Mesothelial cell of epicardium (in vitro differentiated cells): ENCODE data around the gene KRT6C. TPM values are rescaled to one million over a fixed set of nuclear protein-coding genes. Genes with fewer than 3 reads are reported as not detected.
"Not testable (repeated sequence)": the region's sequence is repeated elsewhere in the genome, so short reads cannot be mapped to it uniquely, and the experiment has no call there.

Experiments
- DNase-seq, 2 experiments: peaks; one replicate each; pipeline ENCODE4 v3.0.0; 2021; ENCODE audit warnings: low spot score in 2 of 2; ENCODE audit not compliant: unreplicated experiment in 2 of 2
- H3K27ac Mint-ChIP-seq: 2 replicates; pipeline ENCODE4 v1.8.0; 2021; ENCODE audit warnings: mixed read lengths
- H3K27me3 Mint-ChIP-seq: 2 replicates; pipeline ENCODE4 v1.8.0; 2021; ENCODE audit warnings: low read depth, mixed read lengths
- H3K36me3 Mint-ChIP-seq: 2 replicates; pipeline ENCODE4 v1.8.0; 2021; ENCODE audit warnings: mixed read lengths
- H3K4me1 Mint-ChIP-seq: 2 replicates; pipeline ENCODE4 v1.8.0; 2021; ENCODE audit warnings: mixed read lengths
- H3K4me3 Mint-ChIP-seq: 2 replicates; pipeline ENCODE4 v1.8.0; 2021; ENCODE audit warnings: mild to moderate bottlenecking, moderate library complexity, mixed read lengths
- H3K9me3 Mint-ChIP-seq: 2 replicates; pipeline ENCODE4 v1.8.0; 2021; ENCODE audit warnings: mixed read lengths
- CTCF ChIP-seq: fragments of 200-600 bp; sonication (generic); IDR thresholded peaks from one replicate; pipeline ENCODE4 v1.5.0; 2021; ENCODE audit warnings: antibody characterized with exemption; ENCODE audit not compliant: unreplicated experiment
- total RNA-seq: library from RNA; stranded (reverse); gene quantifications from 3 replicates; pipeline ENCODE4 v1.2.1, GENCODE V29; 2021

KRT6C gene
- total RNA-seq, 1 donor from 2014 or later, result not detected

- peak overlapping the region; percentile 14 for H3K27ac Mint-ChIP-seq
- peaks cover 27% of the 10 kb centered on the region for H3K27me3 Mint-ChIP-seq
- H3K4me1 Mint-ChIP-seq, result peaks cover 23% of the 10 kb centered on the region
Observed at GRCh38 chr12:52496590-52497071, 23.0 kb upstream of the KRT6C start.

GRCh38 chr12:52496054-52496453 lies 22.4 kb upstream of the KRT6C start:
- Mint-ChIP-seq H3K36me3 (no peaks in the 10 kb centered on the region), H3K9me3 (peaks cover 4% of the 10 kb centered on the region), H3K4me1 (peaks cover 23% of the 10 kb centered on the region), H3K27ac (peak overlapping the region; percentile 14), H3K27me3 (peaks cover 33% of the 10 kb centered on the region), H3K4me3 (no peak overlapping the region)
- no peak for TF ChIP-seq CTCF
- DNase-seq, result no peak

More at GRCh38 chr12:52496590-52497071, 23.0 kb upstream of the KRT6C start:
- no peak overlapping the region for H3K4me3 Mint-ChIP-seq
- peaks cover 5% of the 10 kb centered on the region for H3K9me3 Mint-ChIP-seq
- DNase-seq, result no peak
- no peaks in the 10 kb centered on the region for H3K36me3 Mint-ChIP-seq
- TF ChIP-seq CTCF, result no peak

GRCh38 chr12:52495389-52495788 lies 21.8 kb upstream of the KRT6C start:
- H3K4me1 Mint-ChIP-seq, result peaks cover 23% of the 10 kb centered on the region
- no peak overlapping the region for H3K4me3 Mint-ChIP-seq
- DNase-seq, result peak in 1 of 2 experiments; percentile 52
- H3K9me3 Mint-ChIP-seq, result no peaks in the 10 kb centered on the region
- no peak overlapping the region for H3K27ac Mint-ChIP-seq
- peaks cover 39% of the 10 kb centered on the region for H3K27me3 Mint-ChIP-seq
- H3K36me3 Mint-ChIP-seq, result no peaks in the 10 kb centered on the region
- no peak for TF ChIP-seq CTCF

GRCh38 chr12:52494518-52494917 lies 20.9 kb upstream of the KRT6C start:
- no peaks in the 10 kb centered on the region for H3K36me3 Mint-ChIP-seq
- DNase-seq, result no peak
- no peak for TF ChIP-seq CTCF
- no peak overlapping the region for H3K27ac Mint-ChIP-seq
- H3K27me3 Mint-ChIP-seq, result peaks cover 47% of the 10 kb centered on the region
- H3K4me1 Mint-ChIP-seq, result peaks cover 23% of the 10 kb centered on the region
- H3K9me3 Mint-ChIP-seq, result no peaks in the 10 kb centered on the region
- H3K4me3 Mint-ChIP-seq, result no peak overlapping the region

- Mint-ChIP-seq H3K36me3 (no peaks in the 10 kb centered on the region), H3K4me1 (peaks cover 23% of the 10 kb centered on the region), H3K27ac (no peak overlapping the region), H3K27me3 (peaks cover 52% of the 10 kb centered on the region), H3K4me3 (no peak overlapping the region), H3K9me3 (no peaks in the 10 kb centered on the region)
- TF ChIP-seq CTCF, result no peak
- no peak for DNase-seq
Observed at GRCh38 chr12:52494100-52494499, 20.5 kb upstream of the KRT6C start.

- no peak for DNase-seq
- no peak for TF ChIP-seq CTCF
- H3K36me3 Mint-ChIP-seq, result no peaks in the 10 kb centered on the region
- H3K9me3 Mint-ChIP-seq, result no peaks in the 10 kb centered on the region
- no peak within 1 kb of the TSS for H3K4me3 Mint-ChIP-seq
- no peak within 1 kb of the TSS for H3K27ac Mint-ChIP-seq
- H3K27me3 Mint-ChIP-seq, result peaks cover 59% of the 10 kb centered on the region
- peaks cover 23% of the 10 kb centered on the region for H3K4me1 Mint-ChIP-seq
Observed at GRCh38 chr12:52493172-52493571, 19.6 kb upstream of the KRT6C start, which contains the start of gene KRT6A. Gene KRT6A (minus strand): TSS chr12:52493257. CDS start chr12:52493188, 69 bp downstream.

GRCh38 chr12:52492405-52492804 lies 18.8 kb upstream of the KRT6C start:
- H3K27ac Mint-ChIP-seq, H3K9me3 Mint-ChIP-seq, DNase-seq, H3K4me3 Mint-ChIP-seq, H3K36me3 Mint-ChIP-seq: not testable (repeated sequence)
- peaks cover 23% of the 10 kb centered on the region for H3K4me1 Mint-ChIP-seq
- peaks cover 64% of the 10 kb centered on the region for H3K27me3 Mint-ChIP-seq

- not testable (repeated sequence) for H3K36me3 Mint-ChIP-seq, H3K9me3 Mint-ChIP-seq, DNase-seq, H3K4me3 Mint-ChIP-seq, H3K27ac Mint-ChIP-seq
- H3K4me1 Mint-ChIP-seq, result peaks cover 19% of the 10 kb centered on the region
- H3K27me3 Mint-ChIP-seq, result peaks cover 71% of the 10 kb centered on the region
Observed at GRCh38 chr12:52491495-52491894, 17.9 kb upstream of the KRT6C start.
